ENCODE data around the gene MANBA.
"Not testable (repeated sequence)": the region's sequence is repeated elsewhere in the genome, so short reads cannot be mapped to it uniquely, and the experiment has no call there.

Gene MANBA

GRCh38 chr4:102619021-102619420 lies 141.7 kb downstream of the MANBA start:
- DNase-seq, result not testable (repeated sequence)

DNA sequence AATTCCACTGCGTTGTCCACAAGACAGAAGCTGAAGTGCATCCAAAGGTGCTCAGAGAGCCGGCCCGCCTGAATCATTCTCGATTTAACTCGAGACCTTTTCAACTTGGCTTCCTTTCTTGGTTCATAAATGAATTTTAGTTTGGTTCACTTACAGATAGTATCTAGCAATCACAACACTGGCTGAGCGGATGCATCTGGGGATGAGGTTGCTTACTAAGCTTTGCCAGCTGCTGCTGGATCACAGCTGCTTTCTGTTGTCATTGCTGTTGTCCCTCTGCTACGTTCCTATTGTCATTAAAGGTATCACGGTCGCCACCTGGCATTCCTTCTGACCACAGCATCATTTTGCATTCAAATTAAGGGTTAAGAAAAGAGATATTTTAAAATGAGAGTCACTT lies 144.1 kb downstream of the MANBA start:
- no peak for DNase-seq

DNA sequence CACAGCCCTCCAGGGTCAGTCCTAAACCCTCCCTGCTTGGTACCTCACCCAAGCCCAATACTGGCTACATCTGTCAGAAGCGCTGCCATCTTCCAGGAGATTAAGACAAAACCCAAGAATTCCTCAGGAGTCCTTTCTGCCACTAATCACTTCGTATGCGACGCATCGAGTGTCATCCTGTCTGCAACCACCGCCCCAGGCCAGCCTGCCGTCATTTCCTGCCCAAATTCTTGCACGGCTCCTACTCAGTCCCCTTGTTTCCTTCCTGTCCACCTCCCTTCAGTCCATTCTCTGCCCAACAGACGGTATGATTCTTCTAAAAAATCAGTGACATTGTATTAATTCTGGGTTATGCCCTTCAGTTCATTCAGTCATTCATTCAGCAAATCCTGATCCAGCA lies 146.0 kb downstream of the MANBA start:
- DNase-seq, result no peak

DNA sequence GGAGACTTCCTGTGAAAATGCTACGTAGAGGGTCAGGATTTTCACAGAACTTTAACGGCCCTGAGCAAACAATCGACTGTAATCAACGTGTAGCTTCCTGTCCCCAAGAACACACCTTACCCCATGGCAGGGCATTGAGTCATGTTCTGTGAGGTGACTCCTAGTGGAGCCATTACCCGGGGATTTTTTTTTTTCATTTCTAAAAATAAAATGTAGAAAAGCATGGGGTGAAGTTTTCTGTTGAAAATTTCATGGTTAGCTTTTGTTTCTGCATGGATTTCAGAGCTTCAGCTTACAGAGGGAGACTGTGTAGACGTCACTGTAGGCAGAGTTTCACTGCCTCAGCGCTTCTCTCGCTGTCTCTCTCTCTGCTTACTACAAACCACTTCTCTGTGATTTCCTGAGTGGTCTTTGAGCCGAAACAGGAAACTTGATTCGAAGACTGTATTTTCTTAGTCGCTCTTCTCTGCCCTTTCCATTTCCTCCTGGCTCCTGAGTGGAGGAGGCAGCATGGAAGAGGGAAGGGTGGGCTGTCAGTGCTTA lies 147.9 kb downstream of the MANBA start:
- peak; percentile 37 to 45 for DNase-seq

- DNase-seq, result no peak
Observed at GRCh38 chr4:102612210-102612609, 148.6 kb downstream of the MANBA start.

GRCh38 chr4:102610476-102610875 lies 150.3 kb downstream of the MANBA start:
- DNase-seq, result no peak

DNA sequence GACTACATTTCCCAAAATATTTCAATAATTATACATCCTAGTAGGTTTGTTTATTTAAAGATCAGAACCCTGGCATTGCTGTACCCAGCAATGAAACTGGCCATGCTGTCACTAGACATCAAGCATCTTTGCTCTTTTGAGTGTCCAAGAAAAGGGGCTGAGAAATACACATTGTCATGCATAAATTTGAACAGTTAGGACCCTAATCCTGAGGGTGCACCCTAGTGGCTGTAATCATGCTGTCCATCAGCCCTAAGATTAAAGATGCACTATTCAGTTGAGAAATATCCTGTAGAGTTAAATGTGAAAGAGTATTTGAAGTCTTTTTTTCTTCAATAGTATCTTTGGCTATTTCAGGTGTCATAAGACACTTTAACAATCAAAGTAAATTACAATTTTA lies 150.8 kb downstream of the MANBA start:
- no peak for DNase-seq

DNA sequence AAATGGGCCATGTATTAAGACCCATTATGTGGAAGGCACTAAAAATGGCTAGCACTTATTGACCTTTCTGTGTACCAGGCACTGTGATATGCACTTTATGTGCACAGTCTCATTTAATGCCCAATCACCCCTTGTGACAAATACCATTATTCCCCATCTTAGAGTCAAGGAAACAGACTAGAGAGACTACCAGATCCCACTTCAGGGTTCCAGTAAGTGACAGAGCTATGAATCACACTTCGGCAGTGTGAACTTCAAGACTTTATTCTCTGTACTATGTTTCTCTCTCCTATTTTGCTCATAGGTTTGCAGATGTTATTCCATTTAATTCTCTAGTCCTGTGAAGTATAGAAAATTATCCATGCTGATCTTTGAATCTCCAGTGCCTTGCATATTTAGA lies 152.6 kb downstream of the MANBA start:
- no peak for DNase-seq

DNA sequence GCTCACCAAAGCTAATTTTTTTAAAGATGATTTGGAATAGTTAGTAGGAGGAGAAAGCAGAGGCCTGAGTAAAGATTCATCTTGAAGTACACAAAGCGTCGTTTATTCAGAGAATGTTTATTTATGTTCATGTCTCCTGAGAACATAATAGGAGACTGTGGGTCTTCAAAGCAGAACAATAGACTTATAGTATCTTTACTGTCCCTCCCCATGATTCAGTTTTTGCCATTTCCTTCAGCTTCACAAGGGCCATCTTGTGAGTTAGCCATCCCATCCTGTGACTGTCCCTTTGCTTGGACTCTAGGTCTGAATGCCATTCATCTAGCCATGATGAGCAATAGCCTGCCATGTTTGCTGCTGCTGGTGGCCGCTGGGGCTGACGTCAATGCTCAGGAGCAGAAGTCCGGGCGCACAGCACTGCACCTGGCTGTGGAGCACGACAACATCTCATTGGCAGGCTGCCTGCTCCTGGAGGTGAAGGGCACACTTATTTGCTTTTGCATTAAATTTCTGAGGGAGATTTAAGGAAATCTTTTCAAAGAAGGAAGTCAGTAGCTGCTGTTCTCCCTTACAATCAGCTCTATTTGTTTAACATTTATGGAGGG lies 153.8 kb downstream of the MANBA start:
- DNase-seq, result no peak

- DNase-seq, result no peak
Observed at GRCh38 chr4:102606261-102606660, 154.5 kb downstream of the MANBA start.

DNA sequence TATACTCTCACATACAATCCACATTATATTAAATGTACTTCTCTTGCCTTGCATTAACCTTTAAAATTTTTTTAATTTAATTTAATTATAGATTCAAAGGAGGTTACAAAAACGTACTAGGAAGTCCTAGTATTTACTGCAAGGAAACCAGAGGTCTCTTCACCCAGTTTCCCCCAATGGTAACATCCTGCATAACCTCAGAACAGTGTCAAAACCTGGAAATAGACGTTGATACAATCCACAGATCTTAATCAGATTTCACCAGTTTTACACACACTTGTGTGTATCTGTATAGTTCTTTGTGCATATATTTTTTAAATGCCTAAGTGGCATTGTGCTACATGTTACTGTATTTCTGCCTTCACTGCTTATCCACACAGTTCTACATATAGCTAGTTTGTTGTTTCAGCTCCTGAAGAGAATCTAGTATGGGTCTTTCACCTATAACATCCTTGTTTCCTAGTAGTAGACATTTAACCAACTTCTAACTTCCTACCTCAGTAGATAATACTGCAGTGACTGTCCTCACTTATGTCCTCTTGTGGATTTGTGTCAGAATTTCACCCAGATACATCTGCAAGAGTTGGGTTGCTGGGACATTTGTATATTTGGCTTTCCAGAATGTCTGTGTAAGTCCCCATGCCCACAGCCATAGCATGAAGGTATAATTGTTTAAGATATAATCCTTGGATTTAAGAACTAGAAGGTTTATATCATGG lies 156.4 kb downstream of the MANBA start:
- no peak for DNase-seq

DNA sequence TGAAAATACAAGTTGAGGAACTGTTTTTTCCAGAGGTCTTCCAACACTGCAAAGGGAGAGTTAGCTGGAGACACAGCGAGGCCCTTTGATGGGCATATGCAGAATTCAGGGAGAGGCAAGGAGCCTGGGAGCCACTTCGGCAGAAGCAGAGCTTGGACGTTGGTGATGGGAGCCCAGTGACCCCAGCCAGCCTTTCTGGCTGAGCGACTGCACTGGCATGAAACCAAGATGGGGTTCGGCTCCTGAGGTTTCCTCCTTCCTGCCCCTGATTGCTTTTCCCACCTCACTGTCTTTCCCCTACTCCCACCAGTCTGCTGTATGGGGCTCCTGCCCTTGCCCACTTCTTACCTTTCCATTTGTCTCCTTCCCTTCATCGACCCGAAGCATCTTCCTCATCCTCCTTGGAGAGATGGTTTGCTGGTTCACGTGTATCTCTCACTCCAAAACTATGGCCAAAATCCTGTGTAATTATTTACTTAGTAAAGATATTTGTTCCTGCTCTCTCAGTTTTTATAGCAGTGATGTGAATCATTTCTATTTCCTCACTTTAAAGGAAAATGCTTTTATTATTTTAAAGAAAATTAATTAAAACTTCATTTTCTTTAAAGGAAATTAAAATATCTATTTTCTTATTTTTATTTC lies 159.1 kb downstream of the MANBA start:
- DNase-seq, result no peak

- no peak for DNase-seq
Observed at GRCh38 chr4:102600689-102601088, 160.1 kb downstream of the MANBA start.

DNA sequence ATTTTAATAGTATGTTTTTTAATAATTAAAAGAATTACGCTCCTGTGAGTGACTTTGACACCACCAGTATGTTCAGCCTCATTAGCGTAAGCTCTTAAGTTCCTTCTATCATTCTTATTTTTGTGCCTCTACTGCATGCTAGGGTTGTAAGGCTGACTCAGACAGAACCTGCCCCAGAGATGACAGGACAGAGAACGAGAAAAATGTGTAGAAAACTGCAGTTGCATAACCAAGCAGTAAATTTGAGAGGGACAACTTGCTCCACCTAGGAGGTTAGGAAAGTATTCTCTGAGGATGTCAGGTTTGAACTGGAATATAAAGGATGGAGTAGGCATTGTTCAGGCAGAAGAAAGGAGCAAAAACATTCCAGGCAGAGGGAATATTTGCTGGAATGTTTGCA lies 160.9 kb downstream of the MANBA start:
- no peak for DNase-seq

GRCh38 chr4:102599455-102599854 lies 161.3 kb downstream of the MANBA start:
- no peak for DNase-seq

- DNase-seq, result no peak
Observed at GRCh38 chr4:102598762-102599374, 161.9 kb downstream of the MANBA start.

DNA sequence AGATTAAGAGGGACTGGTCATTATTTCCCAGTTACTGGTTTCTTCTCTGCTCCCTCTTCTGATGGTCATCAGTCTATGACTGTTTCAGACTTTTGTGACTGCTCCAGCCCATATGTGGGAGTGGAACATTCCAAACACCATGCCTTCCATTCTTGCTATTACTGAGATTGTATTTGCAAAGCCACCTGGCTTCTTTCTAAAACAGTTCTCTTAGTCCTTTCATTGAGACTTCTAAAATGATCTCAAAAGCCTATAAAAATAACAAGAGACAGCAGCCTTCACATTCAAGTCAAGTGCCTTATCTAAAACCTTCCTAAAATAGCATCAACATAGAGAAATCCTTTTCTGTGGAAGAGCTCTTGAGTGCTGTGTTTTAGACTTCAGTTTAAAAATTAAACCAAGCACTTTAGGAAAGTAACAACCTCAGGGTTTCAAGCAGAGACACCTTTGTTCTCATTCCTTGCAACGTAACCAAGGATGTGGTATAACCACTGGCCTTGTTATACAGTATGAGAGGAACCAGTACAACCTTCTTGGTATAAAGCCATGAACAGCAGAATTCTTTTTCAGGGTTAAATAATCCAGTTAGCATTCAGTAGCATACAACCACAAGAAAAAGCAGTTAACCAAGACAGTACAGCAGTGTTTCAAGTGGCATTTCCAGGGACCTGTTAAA lies 162.5 kb downstream of the MANBA start:
- no peak for DNase-seq

DNA sequence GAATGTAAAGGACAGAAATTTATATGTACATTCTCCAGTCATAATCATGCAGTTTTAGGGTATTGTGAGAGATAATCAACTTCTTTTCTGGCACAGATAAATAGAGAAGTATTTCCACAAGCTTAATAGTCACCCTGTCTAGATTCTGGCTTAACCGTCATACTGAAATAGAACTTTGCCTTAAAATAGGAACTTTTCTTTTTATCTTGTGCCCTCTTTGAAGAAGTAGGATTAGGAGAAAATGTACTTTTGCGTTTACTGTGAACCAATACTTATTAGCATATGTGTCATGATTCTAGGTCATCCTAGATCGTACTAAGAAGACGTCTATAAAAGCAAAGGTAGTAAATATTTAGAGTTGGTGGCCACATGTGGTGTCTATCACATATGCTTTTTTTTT lies 164.2 kb downstream of the MANBA start:
- no peak for DNase-seq

DNA sequence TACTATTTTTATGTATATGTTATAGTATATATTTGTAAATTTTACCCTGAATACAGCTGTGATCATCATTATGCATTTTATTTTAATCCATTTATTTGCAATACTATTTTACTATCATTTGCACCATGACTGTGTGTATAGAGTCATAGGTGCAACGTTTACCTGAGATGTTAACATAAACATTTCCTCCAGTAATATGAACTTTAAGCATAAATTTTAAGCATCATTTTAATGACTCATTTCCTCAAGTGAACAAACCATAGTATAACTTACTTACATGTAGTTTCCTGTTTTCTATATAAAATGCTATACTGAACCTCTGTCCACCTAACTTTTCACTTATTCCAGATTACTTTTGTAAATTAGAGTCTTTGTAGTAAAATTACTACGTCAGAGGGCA lies 166.8 kb downstream of the MANBA start:
- no peak for DNase-seq

- no peak for DNase-seq
Observed at GRCh38 chr4:102593147-102593546, 167.6 kb downstream of the MANBA start.

GRCh38 chr4:102592256-102592655 lies 168.5 kb downstream of the MANBA start:
- DNase-seq, result no peak

DNA sequence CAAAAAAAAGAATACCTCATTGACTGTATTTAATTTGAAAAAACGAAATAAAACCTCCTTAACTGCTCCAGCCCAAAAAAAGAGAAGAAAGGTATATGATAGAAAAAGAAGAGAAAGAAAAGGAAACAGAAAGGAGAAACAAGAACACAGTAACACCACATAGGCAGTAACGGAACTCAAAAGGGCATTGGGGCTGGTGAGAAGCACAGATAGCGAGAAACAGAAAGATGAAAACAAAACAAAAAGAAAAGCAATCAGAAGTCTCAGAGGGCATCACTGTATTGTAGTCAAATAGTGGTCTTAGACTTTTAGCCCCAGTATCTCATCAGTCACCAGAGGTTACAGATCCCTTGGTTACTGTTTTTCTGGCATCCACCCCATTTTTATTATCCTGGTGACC lies 171.0 kb downstream of the MANBA start:
- no peak for DNase-seq

DNA sequence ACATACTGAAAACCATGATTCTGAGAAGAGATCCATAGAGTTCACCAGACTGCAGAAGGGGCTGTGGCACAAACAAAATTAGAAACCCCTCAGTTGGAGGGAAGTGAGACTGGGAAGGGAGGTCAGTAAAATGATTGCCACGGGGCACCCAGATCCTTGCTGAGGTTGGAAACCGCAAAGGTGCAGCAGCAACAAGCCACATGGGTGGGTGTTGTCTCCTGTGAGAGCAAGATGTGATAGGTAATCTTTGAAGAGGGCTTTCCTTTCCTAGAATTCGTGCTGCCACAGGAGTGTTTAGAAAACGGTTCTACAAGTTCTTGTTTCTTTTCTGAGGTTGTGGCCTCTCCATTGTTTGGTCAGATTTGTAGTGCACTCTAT lies 174.1 kb downstream of the MANBA start:
- DNase-seq, result peak; percentile 17 to 27
